SH-SY5Y (cell line): ENCODE data around the gene LRRC37A.

Source experiments
- GATA2 ChIP-seq: IDR thresholded peaks from 2 replicates; pipeline ENCODE4 v1.6.1; 2011; ENCODE audit warnings: mild to moderate bottlenecking, low read depth, low read length
- GATA3 ChIP-seq: IDR thresholded peaks from 2 replicates; pipeline ENCODE4 v1.6.1; 2011; ENCODE audit warnings: low read depth, mild to moderate bottlenecking, low read length, moderate library complexity

DNA sequence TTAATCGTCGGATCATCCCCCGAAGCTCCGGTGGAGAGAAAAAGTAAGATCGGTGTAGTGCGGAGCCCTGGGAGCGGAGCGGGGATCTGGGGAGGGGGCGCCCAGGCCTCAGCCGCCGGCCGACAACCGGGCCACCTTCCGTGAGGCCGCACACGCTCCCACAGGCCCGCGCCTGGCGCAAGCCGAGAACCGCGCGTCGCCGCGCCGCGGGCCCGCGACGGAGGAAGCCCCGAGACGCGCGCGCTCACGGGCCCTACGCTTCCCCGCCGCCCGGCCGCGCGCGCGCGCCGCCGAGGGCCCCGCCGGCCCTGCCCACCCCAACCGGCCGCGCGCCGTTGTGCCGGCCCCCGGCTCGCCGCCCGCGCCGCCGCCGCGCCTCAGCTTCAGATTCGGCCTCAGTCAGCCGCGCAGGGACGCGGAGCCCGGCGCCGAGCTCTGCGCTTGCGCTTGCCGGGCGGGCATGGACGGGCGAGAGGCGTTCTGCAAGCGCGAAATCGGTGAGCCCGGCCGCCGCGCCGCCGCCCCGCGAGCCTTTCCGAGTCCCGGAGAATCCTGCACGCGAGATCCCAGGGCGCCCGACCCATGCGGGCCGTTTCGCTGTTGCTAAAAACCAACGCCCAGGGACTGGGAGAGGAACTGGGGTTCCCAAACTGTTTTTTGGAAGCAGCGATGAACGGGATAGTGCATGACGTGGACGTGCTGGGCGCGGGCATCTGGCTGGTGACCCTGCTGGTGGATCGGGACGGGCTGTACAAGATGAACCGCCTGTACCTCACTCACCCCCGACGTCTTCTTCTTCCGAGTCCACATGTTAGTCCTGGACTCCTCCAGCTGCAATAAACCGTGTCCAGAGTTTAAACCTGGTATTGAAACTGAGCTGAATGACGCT, 28.0 kb upstream of the LRRC37A start:
- TF ChIP-seq GATA3 (no peak), GATA2 (no peak)
